RPMI8226 (cell line): Measurements from ENCODE around the gene NT5E.
"Not testable (repeated sequence)": the region's sequence is repeated elsewhere in the genome, so short reads cannot be mapped to it uniquely, and the experiment has no call there.

Source experiments
- DNase-seq: peaks from one replicate; pipeline ENCODE4 v3.0.0-alpha.2; 2015

Gene NT5E

DNA sequence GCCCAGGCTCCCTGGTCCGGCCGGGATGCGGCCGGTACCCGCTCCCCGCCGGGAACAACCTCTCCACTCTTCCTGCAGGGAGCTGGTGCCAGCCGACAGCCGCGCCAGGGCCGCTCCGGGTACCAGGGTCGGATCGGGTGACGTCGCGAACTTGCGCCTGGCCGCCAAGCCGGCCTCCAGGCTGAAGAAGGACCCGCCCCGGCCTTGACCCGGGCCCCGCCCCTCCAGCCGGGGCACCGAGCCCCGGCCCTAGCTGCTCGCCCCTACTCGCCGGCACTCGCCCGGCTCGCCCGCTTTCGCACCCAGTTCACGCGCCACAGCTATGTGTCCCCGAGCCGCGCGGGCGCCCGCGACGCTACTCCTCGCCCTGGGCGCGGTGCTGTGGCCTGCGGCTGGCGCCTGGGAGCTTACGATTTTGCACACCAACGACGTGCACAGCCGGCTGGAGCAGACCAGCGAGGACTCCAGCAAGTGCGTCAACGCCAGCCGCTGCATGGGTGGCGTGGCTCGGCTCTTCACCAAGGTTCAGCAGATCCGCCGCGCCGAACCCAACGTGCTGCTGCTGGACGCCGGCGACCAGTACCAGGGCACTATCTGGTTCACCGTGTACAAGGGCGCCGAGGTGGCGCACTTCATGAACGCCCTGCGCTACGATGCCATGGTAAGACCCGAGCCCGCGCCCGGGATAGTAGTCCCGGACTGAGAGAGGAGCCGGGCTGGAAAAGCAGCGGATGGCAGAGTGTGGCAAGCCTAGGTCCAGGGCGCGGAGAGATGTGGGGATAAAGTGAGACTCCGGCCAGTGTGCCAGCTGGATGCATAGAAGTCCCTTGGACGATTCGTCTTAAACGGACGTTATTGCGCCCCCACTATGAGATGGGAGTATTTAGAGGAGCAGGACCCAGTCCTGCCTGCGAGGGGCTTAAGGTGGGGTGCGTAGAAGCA lies at the start of gene NT5E:
NT5E (plus strand) TSS at position 266 of the 942 bp plus-strand sequence; CDS start at position 323, 57 bp downstream.
- DNase-seq, result peak; percentile 61

DNA sequence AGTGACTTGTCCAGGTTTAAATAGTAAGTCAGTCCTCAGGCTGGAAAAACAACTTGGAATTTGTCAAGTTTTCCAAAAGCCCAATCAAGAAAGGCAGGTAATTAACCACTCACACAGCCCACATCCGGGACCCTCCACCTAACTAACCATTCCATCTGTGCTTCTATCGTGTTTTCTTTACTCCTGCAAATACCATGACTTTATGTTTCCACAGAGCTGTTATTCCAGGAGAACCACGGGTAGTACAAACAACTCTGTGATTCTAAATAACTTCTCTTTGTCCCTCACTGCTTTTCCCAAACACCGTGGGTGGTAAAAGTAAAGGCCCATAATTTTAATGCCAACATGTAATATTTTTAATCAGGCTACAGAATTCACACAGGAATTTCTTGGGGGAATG lies 49.6 kb upstream of the NT5E start:
- no peak for DNase-seq

DNA sequence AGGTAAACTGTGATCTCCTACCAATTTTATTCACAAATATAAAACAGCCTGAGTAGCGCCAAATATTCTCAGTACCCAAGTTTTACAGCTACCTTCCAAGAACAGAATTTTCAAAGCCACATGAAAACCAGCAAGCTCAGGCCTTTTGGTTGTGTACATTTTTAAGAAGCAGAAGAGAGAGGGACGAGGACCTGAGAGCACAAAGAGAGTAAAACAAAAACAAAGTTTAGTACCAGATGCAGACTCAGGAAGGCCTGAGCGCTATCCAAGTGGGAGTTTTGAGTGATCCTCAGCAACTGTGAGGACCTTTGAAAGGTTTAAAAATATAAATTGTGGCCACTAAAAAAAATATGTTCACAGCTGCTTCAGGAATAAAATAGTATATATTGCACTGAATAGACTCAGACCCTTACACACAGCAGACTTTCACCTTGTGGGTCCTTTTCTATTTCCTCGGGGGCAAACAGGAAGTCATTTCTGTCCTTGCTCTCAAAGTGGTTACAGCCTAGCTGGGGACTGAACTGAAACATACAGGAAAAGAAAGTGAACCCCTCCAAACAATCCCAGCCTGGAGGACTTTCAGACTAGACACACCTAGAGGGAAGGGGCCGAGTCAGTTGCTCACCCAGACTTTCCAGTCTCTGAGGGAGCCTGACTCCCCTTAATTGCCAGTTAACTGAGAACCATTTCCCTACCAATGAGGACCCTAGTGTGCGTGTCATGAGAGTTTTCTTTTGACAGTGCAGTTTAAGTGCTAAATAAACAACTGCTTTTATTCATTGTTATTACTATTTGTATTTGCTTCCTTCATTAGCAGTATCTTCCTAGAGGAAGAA lies 48.5 kb upstream of the NT5E start:
- DNase-seq, result no peak

DNA sequence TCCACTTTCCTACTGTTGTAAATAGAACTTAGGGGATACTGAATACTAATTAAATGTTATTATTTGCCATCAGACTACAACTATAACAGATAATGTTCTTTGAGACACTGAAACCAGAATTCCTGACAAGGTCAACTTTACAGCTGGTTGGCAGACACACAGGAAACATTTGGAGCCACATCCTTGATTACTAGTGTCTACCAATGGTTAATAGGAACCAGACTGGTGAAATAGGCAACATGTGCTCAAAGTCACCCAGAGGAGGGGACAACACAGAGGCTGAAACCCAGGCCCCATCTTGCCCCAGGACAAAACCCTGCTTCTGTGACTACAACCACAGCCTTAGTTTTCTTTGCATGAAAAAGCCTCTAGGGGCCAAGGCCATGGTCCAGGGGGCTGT lies 47.8 kb upstream of the NT5E start:
- DNase-seq, result no peak

DNA sequence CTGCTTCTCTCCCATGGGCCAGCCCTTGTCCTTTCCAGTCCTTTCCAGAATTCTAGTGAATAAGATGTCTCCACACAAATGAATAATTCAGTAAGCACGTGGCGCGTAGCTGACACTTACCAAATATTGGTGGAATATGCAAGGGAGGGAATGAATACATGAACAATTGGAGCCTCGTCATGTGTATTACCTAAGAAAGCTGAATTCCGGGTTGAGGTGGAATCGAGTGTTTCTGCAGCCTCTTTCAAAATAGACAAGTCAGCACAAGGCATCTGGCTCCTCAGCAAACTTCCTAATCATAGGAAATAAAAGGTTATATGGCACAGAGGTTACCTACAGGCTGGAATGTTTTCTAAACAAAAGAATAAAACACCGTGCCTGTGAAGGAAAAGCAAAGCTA lies 47.0 kb upstream of the NT5E start:
- DNase-seq, result no peak

DNA sequence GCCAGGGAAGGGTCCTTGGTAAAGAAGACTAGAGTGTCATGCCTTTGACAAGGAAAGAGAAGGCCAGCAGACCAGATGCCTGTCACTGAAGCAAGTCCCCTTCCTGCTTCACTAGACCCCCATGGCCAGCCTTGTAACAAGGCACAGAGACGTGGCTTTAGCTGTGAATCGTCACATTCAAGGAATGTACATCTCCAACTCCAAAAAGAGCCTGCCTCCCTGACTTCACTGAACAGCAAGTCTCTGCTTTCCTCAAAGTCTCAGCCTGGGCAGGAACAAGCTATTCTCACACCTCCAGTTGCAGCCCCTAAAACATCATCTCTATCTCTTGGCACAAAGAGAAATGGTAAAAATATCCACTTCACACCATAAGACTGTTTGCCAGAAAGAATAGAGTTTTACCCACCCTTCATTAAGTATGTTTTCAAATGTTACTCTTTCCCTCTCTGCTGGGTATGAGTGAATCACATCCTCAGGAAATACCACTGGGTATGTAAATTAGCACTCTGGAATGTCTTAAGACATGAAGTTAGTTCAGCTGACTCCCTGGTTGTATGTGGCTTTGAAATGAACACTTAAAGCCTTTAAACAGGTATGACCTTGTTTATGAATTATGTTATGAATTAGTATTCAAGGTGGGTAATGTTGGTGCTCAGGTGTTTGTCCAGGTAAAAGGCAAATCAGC lies 46.4 kb upstream of the NT5E start:
- no peak for DNase-seq

DNA sequence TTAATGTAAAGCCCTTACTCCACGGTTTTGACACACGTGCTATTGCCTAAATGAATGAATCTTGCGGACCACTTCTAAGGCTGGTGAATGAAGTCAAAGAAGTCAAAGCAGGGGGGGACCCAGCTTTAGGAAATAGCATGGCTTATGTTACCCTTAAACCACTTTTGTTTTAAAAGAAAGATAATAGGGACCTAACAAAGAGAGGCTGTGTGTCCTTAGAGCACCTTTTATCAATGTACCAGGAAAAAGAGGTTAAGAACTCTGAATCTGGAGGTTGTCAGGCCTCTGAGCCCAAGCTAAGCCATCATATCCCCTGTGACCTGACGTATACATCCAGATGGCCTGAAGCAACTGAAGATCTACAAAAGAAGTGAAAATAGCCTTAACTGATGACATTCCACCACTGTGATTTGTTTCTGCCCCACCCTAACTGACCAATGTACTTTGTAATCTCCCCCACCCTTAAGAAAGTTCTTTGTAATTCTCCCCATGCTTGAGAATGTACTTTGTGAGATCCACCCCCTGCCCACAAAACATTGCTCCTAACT lies 45.8 kb upstream of the NT5E start:
- DNase-seq, result not testable (repeated sequence)

DNA sequence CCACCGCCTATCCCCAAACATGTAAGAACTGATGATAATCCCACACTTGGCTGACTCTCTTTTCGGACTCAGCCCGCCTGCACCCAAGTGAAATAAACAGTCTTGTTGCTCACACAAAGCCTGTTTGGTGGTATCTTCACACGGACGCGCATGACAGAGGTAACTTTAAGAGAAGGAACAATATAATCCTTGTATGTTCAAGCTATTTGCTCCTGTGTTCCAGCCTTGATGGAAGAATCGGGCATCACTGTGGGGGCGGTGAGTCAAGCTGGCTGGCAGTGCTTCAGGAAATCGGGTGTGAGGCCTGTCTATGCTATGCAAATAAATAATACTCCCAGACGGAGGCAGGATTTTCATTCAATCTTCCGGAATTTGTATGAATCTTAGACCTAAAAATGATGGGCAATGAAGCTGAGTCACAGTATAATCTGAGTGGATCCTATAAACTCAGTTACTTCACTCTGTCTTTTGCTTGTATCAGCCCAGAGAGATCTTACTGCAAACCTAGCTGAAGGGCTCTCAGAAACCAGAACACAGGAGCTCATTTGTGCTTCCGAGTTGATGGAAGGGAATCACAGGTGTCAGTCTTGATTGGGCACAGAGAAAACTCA lies 45.2 kb upstream of the NT5E start:
- no peak for DNase-seq

DNA sequence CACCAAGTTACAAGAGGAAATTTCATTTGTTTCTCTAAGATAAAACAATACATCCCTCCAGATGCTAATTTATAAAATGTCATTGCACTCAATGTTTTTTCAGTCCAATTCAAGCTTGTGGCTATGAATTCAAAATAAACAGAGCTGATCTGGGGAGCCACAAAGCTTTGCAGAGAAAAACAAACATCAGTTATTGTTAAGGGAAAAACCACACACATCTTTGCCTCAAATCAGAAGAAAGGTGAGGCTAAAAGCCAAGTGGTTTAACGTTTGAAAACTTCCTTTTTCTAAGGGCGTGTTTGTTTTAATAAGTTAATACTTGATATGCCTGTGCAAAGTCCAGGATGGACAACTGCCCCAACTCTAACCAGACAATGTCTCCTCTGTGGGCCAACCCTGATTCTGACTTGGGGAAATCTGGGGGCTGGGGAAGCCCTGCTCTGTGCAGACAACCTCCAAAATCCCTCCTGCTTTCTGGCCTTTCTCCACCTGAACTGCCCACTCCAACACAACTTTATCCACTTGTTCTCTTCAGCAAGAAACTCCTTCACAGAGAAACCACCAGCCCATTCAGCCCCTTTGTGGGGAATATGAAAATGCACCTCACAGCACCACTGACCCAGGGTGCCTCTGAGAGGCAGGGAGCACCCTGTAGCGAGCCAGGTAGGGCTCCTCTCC lies 44.6 kb upstream of the NT5E start:
- DNase-seq, result no peak

DNA sequence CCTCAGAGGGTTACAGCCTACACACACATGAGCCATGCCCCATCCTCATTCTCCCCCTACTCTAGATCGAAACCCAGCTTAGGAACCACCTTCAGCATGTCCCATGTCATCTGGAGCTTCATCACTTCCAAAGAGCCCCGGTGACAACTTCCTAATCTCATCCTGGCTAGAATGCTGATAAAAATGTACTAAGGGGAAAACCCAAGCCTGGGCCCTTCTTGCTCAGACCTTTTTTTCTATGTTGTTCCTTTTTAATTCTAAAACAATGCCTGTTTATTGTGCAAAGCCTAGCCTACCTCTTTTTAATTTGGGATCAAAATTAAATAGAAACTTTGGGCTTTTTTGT lies 44.1 kb upstream of the NT5E start:
- no peak for DNase-seq

DNA sequence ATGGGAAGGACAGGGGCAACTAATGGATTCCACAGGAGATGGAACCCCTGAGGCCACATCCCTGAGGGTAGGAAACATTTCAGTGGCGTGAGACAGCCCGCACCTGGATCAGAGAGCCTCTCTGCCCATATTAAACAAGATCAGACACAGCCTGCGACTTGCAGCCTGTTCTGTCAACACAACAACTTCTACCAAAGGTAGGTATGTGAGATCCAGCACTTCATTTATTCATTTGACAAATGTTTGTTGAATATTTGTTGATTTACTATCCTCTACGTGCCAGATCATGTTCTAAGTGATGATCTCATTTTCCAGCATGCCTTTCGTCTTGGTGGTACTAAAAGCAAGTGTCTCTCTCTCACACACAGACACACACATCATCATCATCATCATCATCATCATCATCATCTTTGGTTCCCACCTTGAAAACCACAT lies 43.2 kb upstream of the NT5E start:
- DNase-seq, result no peak

DNA sequence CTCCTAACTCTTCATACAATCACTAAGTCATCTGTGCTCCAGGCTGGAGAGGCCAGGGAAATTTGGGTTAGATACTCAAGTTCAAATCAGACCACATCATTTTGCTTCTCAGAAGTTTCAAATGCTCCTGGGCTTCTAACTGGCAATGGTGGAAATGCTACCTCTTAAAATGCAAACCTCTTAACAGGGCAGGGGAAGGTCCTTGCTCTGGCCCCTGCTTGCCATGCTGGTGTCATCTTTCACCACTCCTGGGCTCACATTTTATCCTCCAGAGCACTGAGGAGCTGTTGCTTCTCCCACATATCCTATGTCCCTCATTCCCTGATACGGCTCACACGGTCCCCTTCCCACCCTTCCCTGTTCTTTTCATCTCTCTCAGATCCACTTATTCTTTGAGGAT lies 41.8 kb upstream of the NT5E start:
- DNase-seq, result no peak

DNA sequence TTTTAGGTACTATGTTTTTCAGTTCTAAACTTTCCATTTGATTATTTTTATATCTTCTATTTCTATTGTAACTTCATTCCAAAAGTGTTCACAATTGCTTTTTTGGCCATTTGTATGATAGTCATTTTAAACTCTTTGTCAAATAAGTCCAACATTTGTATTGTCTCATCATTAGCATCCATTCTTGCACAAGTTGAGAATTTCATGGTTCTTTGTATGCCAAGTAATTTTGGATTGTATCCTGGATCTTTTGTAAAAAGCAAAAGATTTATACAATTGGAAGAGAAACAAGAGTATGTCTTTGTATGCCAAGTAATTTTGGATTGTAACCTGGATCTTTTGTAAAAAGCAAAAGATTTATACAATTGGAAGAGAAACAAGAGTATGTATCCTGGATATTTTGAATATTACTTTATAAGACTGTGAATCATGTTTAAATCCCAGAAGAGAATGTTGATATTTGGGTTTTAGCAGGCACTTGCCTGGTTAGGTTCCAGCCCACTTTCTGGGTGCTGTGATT lies 36.9 kb upstream of the NT5E start:
- no peak for DNase-seq

DNA sequence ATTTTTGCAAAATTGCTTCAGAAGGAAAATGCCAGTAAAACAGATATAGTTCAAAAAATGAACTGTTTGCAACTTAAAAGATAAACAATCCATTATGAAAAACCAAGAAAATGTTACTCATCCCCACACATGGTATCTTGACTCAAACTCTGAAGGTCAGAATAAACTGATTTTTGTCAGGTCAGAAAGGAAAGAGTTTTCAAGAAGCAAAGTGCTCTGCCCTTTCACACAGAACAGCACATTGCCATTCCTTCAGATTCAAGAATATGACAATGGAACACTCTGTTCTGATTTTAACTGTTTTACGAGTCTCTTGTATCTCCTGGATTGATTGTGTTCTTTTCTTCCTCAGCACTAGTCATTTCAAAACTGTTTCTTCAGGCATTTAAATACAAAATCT lies 33.8 kb upstream of the NT5E start:
- no peak for DNase-seq

DNA sequence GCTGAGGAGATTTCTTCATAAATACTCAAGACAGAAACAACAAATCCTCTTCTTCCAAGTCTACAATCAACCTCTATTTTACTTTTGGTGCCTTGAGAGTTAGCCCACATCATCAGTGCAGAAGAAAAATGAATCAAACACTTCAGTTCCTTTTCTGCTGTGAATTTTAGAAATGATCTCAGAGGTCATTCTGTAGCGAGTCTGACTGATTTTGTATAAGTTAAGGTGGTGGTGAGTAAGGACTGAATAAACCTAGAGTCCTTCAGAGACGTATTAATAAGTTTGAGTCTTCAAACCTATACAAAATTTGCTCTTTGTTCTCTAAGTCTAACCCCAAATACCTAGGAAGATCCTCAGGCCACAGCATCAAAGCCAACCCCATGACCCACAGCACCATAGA lies 33.1 kb upstream of the NT5E start:
- no peak for DNase-seq

DNA sequence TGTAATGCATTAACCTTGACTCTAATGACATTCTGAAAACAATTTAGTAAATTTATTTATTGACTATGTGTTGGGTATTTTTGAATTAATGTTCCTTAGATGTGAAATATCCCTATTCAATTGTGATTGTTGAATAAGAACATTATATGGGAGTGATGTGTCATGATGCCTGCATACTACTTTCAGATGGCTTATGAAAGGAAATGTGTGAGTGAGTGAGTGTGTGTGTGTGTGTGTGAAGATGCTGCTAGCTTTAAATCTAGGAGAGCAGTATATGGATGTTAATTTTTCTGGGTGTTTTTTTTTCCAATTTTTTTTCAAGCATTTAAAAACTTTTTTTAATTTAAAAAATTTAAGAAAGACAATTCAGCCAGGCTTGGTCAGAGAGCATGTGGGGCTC lies 32.5 kb upstream of the NT5E start:
- DNase-seq, result no peak

DNA sequence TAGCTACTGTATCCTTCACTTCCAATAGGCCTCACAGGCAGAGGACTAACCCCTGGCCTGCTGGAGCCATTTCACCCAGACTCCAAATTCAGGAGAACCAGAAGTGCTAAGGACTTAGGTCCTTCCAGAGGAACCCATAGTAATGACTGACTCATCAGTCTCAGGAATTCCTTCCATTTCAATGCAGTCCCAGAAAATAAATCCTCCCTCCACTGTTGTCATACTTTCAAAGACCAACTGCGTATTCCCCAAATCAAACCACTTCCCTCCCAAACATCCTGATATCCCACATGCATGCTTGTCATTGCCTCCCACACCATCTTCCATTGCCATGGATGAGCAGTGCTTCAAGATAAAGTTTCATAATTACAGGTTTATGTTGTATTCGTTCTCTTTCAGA lies 31.8 kb upstream of the NT5E start:
- no peak for DNase-seq

DNA sequence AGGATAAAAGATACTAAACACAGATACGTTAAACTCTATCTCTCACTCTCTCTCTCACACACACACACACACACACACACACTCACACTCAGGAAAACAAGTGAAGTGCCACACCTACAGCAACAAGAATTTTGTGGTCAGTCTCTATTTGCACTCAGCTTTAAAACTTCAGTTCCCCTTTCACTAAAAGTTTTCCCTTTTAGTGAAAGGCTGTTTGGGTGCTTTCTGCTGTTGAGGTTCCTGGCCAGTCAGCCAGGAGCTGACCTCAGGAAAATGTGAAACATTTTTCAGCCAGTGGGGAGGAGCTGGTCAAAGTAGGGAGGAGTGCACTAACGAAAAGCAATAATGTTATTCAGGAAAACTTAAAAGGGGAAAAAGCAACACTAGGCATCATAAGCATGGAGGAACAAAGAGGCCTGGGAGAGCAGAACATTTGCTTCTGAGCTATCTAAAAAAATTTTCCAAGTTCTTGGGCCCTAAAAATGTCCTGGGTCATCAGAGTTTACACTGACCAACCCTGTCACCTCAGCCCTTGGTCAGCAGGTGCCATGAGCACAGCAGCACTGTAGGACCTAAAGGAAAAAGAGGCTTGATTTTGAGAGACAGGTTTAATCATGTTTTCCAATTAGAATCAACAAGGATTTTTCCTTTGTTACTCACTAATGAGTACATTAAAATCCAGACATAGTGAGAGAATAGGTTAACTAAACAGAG lies 30.7 kb upstream of the NT5E start:
- DNase-seq, result no peak

DNA sequence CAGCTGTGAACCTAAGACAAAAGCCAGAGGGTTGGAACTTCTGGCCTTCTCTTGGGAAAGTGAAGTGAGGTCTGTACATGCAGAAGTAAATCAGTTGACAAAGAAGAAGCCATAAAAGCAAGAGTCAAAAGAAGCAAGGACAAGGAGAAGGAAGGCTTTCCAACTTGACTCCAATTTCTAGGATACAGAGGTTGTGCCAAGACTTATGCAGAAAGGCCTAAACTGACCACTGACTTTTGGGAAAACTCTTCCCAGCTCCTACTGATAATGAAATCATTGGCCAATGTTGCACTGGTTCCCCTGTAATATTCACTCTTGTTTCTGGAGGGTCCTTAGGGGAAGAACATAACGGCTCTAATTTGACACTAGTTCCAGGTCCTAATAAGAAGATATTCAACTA lies 29.3 kb upstream of the NT5E start:
- DNase-seq, result no peak

DNA sequence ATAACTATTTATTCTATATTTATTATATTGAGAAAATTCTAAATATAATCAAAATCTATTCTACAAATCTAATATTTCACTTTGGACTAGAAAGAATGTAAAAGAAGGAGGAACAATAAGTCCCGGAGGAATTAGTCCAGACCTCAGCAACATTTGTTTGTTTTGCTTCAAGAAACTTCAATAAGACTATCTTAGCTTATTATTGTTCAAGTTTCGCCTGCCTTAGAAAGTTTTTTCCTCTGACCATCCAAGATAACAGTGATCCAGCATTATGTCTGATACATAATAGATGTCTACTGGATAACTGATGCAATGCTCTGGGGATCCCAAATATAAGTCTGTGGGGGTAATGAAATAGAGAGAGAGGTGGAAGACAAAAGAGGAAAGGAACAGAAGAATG lies 28.7 kb upstream of the NT5E start:
- no peak for DNase-seq

DNA sequence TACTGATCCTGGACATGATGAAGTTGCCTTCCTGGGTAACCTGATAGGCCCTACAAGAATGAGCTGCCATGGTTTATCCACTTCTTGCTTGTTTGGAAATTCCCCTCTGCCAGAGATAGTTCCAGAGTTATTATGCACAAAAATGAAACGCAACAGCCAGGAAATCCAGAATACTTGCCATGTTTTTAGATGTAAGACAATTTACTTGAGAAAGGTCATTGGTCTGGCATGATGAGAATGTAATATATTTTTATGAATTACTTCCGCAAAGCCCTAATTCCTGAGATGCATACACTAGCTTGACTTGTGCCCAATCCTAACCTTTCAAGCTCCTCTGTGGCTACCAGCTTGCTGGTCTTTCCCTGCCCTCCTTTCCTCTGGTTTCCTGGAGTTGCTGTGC lies 27.9 kb upstream of the NT5E start:
- no peak for DNase-seq
